ENCODE results near the gene LRRN2.

GRCh38 chr1:204664384-204664651, 21.2 kb downstream of the LRRN2 start:
- TF ChIP-seq SP1 (IDR thresholded peaks at IDR 0.05), result no peak
- no peak for TF ChIP-seq FOXA1 (IDR thresholded peaks at IDR 0.05)
- TF ChIP-seq ZNF384 (IDR thresholded peaks at IDR 0.05), result no peak
- no peak for TF ChIP-seq TARDBP (IDR thresholded peaks at IDR 0.05)
- TF ChIP-seq FOXM1 (IDR thresholded peaks at IDR 0.05; ENCODE audit: borderline replicate concordance), result no peak
- TF ChIP-seq BHLHE40 (IDR thresholded peaks at IDR 0.05; ENCODE audit: borderline replicate concordance), result no peak
- no peak for TF ChIP-seq ARNT (IDR thresholded peaks at IDR 0.05)
- no peak for TF ChIP-seq CTBP1 (IDR thresholded peaks at IDR 0.05; ENCODE audit: borderline replicate concordance)
- TF ChIP-seq PKNOX1 (IDR thresholded peaks at IDR 0.05), result no peak
